ENCODE measurements around the gene TTLL3.

Gene TTLL3

DNA sequence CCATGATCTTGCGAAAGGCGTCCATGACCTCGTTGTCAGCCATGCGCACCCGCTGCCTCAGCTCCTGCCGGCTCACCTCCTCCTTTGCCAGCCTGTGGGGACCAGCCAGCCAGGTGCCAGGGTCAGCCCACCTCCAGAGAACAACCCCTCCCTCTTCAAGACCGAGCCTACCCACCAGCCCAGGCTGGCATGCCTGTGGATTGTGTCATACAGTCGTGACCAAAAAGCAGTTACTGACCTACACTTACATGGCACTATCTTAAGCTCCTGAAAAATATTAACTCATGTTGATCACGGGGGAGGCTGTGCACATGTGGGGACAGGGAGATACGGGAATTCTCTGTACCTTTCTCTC is 29.6 kb upstream of the TTLL3 start:
- Histone ChIP-seq H3K4me1 (ENCODE audit: low read depth, poor library complexity, severe bottlenecking) (peaks cover 20% of the 10 kb centered on the region), H3K9ac (no peak overlapping the region), H3K27me3 (ENCODE audit: insufficient read depth, low read depth) (no peaks in the 10 kb centered on the region), H3K4me2 (no peak overlapping the region), H3K36me3 (ENCODE audit: insufficient read depth) (no peaks in the 10 kb centered on the region), H3K4me3 (IDR thresholded peaks at IDR 0.05; ENCODE audit: insufficient read depth, low read depth, low read length) (no peak overlapping the region), H3K79me2 (ENCODE audit: insufficient read depth, low read depth) (no peaks in the 10 kb centered on the region), H3K27ac (no peak overlapping the region), H2AFZ (ENCODE audit: low read depth) (no peak overlapping the region), H4K20me1 (ENCODE audit: insufficient read depth) (no peaks in the 10 kb centered on the region)
- TF ChIP-seq, protein P1, sequence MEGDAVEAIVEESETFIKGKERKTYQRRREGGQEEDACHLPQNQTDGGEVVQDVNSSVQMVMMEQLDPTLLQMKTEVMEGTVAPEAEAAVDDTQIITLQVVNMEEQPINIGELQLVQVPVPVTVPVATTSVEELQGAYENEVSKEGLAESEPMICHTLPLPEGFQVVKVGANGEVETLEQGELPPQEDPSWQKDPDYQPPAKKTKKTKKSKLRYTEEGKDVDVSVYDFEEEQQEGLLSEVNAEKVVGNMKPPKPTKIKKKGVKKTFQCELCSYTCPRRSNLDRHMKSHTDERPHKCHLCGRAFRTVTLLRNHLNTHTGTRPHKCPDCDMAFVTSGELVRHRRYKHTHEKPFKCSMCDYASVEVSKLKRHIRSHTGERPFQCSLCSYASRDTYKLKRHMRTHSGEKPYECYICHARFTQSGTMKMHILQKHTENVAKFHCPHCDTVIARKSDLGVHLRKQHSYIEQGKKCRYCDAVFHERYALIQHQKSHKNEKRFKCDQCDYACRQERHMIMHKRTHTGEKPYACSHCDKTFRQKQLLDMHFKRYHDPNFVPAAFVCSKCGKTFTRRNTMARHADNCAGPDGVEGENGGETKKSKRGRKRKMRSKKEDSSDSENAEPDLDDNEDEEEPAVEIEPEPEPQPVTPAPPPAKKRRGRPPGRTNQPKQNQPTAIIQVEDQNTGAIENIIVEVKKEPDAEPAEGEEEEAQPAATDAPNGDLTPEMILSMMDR (conservative IDR thresholded peaks at IDR 0.05; ENCODE audit: low read depth, low read length): no peak

DNA sequence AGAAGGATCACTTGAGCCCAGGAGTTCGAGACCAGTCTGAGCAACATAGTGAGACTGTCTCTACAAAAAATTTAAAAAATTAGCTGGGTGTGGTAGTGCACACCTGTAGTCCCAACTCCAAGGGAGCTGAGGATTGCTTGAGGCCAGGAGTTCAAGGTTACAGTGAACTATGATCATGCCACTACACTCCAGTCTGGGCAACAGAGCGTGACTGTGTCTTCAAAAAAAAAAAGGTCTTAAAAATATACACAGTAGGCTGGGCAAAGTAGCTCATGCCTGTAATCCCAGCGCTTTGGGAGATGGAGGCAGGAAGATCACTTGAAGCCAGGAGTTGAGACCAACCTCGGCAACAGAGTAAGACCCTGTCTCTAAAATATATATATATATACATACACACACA is 29.2 kb upstream of the TTLL3 start:
- no peak overlapping the region for H3K4me3 ChIP-seq (IDR thresholded peaks at IDR 0.05; ENCODE audit: insufficient read depth, low read depth, low read length)

DNA sequence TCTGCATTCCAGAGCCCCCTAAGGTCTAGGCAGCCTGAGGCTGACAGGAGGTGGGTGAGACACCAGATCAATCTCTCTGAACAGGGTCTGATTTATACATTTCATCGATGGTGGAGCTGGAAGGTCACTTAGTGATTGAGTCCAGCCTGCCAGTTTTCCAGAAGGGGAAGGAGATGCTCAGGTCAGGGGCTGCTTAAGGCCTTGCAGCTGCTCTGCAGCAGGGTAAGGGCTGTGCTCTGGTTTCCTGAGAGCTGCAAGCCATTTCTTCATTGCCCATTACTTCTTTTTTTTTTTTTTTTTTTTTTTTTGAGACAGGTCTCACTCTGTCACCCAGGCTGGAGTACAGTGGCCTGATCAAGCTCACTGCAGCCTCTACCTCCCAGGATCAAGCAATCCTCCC is 28.5 kb upstream of the TTLL3 start:
- Histone ChIP-seq H3K9ac (no peak overlapping the region), H3K4me3 (IDR thresholded peaks at IDR 0.05; ENCODE audit: insufficient read depth, low read depth, low read length) (no peak overlapping the region), H3K4me1 (ENCODE audit: low read depth, poor library complexity, severe bottlenecking) (peaks cover 20% of the 10 kb centered on the region), H3K27ac (no peak overlapping the region), H3K27me3 (ENCODE audit: insufficient read depth, low read depth) (no peaks in the 10 kb centered on the region), H3K4me2 (no peak overlapping the region), H3K36me3 (ENCODE audit: insufficient read depth) (no peaks in the 10 kb centered on the region), H3K79me2 (ENCODE audit: insufficient read depth, low read depth) (no peaks in the 10 kb centered on the region), H2AFZ (ENCODE audit: low read depth) (no peak overlapping the region), H4K20me1 (ENCODE audit: insufficient read depth) (no peaks in the 10 kb centered on the region)
- TF ChIP-seq, protein P1 (conservative IDR thresholded peaks at IDR 0.05; ENCODE audit: low read depth, low read length): no peak

More for the DNA sequence above, 29.2 kb upstream of the TTLL3 start:
- no peak overlapping the region for H3K4me2 ChIP-seq
- no peak overlapping the region for H2AFZ ChIP-seq (ENCODE audit: low read depth)
- no peaks in the 10 kb centered on the region for H3K79me2 ChIP-seq (ENCODE audit: insufficient read depth, low read depth)
- no peak overlapping the region for H3K9ac ChIP-seq
- H3K36me3 ChIP-seq (ENCODE audit: insufficient read depth): no peaks in the 10 kb centered on the region
- H3K27ac ChIP-seq: no peak overlapping the region
- H4K20me1 ChIP-seq (ENCODE audit: insufficient read depth): no peaks in the 10 kb centered on the region
- peaks cover 20% of the 10 kb centered on the region for H3K4me1 ChIP-seq (ENCODE audit: low read depth, poor library complexity, severe bottlenecking)
- TF ChIP-seq, protein P1 (conservative IDR thresholded peaks at IDR 0.05; ENCODE audit: low read depth, low read length): no peak
- no peaks in the 10 kb centered on the region for H3K27me3 ChIP-seq (ENCODE audit: insufficient read depth, low read depth)

DNA sequence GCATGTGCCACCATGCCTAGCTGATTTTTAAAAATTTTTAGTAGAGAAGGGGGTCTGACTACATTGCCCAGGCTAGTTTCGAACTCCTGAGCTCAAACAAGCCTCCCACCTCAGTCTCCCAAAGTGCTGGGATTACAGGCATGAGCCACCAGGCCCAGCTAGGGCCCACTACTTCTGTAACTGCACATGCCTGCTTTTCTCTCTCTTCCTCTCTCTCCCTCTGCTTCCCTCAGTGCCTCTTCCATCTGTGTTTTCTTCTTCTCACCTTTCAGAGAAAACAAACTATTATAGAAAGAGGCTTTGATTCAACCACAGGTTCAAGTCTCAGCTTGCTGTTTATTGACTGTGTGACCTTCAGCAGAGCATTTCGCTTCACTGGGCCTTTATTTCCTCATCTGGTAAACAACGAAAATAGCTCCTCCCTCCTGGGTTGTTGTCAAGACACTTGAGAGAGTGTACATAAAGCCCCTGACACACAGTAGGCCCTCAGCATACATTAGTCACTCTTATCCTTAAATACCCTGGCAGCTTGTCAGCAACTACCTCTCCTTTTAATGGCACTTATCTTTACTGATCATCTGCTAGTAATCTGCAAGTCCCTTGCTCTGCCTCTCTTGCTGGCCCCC is 28.0 kb upstream of the TTLL3 start:
- Histone ChIP-seq H3K36me3 (ENCODE audit: insufficient read depth) (no peaks in the 10 kb centered on the region), H3K4me3 (IDR thresholded peaks at IDR 0.05; ENCODE audit: insufficient read depth, low read depth, low read length) (no peak overlapping the region), H3K27ac (no peak overlapping the region)

More for the DNA sequence above, 28.0 kb upstream of the TTLL3 start:
- Histone ChIP-seq H3K27me3 (ENCODE audit: insufficient read depth, low read depth) (no peaks in the 10 kb centered on the region), H4K20me1 (ENCODE audit: insufficient read depth) (no peaks in the 10 kb centered on the region), H3K4me1 (ENCODE audit: low read depth, poor library complexity, severe bottlenecking) (peaks cover 20% of the 10 kb centered on the region), H3K4me2 (no peak overlapping the region), H2AFZ (ENCODE audit: low read depth) (no peak overlapping the region), H3K79me2 (ENCODE audit: insufficient read depth, low read depth) (no peaks in the 10 kb centered on the region), H3K9ac (no peak overlapping the region)
- TF ChIP-seq, protein P1 (conservative IDR thresholded peaks at IDR 0.05; ENCODE audit: low read depth, low read length): no peak
